Neural progenitor cell (in vitro differentiated cells): Measurements from ENCODE around the gene SPATA25.

Experiments used
- CTCF ChIP-seq: fragments of 200-600 bp; sonication (generic); IDR thresholded peaks from 2 replicates; pipeline ENCODE4 v1.5.1; 2017; ENCODE audit warnings: antibody characterized with exemption, mild to moderate bottlenecking
- EZH2 ChIP-seq: fragments of 200-600 bp; sonication (generic); IDR thresholded peaks from 2 replicates; pipeline ENCODE4 v1.6.1; 2017; ENCODE audit warnings: antibody characterized with exemption, mild to moderate bottlenecking, moderate library complexity
- EZH2phosphoT487 ChIP-seq: fragments of 200-600 bp; sonication (generic); IDR thresholded peaks from 2 replicates; pipeline ENCODE4 v1.6.1; 2017; ENCODE audit warnings: antibody characterized with exemption

GRCh38 chr20:45918182-45918737 is 30.8 kb upstream of the SPATA25 start:
- TF ChIP-seq CTCF (no peak), EZH2phosphoT487 (no peak), EZH2 (no peak)
